HL-60 (cell line): ENCODE data around the gene DMD.

Experiments used
- REST ChIP-seq: IDR thresholded peaks from 2 replicates; pipeline ENCODE4 v1.6.1; 2012; ENCODE audit warnings: low read depth; ENCODE audit not compliant: insufficient replicate concordance
- TF ChIP-seq, protein P1 (sequence below): IDR thresholded peaks from one replicate; pipeline ENCODE4 v1.5.1; 2011; ENCODE audit warnings: low read length, control low read depth, inconsistent platforms; ENCODE audit not compliant: insufficient read depth

- TF ChIP-seq, protein P1, sequence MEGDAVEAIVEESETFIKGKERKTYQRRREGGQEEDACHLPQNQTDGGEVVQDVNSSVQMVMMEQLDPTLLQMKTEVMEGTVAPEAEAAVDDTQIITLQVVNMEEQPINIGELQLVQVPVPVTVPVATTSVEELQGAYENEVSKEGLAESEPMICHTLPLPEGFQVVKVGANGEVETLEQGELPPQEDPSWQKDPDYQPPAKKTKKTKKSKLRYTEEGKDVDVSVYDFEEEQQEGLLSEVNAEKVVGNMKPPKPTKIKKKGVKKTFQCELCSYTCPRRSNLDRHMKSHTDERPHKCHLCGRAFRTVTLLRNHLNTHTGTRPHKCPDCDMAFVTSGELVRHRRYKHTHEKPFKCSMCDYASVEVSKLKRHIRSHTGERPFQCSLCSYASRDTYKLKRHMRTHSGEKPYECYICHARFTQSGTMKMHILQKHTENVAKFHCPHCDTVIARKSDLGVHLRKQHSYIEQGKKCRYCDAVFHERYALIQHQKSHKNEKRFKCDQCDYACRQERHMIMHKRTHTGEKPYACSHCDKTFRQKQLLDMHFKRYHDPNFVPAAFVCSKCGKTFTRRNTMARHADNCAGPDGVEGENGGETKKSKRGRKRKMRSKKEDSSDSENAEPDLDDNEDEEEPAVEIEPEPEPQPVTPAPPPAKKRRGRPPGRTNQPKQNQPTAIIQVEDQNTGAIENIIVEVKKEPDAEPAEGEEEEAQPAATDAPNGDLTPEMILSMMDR: no peak
- no peak for TF ChIP-seq REST
These were observed 1854.8 kb downstream of the DMD start for GRCh38 chrX:31356275-31357212.
